GM12872 (cell line): Measurements from ENCODE around the gene TBX19.

Experiments
- CTCF ChIP-seq: IDR thresholded peaks from 3 replicates; pipeline ENCODE4 v1.5.1; 2011; ENCODE audit warnings: low read depth, mild to moderate bottlenecking, low read length, moderate library complexity; ENCODE audit not compliant: insufficient read depth

TBX19 gene

DNA sequence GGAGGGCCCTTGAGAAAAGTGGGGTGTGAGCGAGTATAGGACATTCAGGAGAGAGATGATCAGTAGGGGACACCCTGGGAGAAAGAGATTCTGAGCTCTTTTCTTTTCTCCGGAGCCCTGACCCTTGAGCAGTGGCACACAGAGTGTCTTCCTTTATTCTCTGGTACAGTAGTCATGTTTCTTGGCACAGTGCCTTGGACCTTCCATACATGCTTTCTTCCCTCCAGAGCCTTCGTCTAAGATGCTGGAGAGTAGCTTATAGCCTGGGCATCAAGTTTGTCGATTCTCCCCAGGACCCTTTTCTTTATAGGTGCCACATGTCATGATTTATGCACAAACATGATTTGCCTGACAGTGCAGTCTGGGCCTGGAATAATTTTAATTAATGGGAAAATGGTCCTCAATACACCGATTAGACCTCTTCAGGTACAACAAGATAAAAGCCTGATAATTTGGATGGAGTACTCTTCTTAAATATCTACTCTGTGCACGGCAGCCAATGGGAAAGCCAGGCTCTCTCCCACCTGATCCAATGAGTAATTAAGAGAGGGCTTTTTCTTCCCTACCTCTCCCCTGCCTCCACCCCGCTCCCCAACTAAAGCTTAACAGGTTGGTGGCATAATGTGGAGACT, at the start of gene TBX19:
Gene TBX19, plus strand, starts transcription at position 582 of the 632 bp plus-strand sequence. CDS start 214 bp downstream, outside the sequence.
- TF ChIP-seq CTCF: no peak

- TF ChIP-seq CTCF: peak; percentile 79
Observed at GRCh38 chr1:168234846-168235547, 45.7 kb upstream of the TBX19 start.

- no peak for TF ChIP-seq CTCF
Observed at GRCh38 chr1:168235548-168235885, 45.2 kb upstream of the TBX19 start.

DNA sequence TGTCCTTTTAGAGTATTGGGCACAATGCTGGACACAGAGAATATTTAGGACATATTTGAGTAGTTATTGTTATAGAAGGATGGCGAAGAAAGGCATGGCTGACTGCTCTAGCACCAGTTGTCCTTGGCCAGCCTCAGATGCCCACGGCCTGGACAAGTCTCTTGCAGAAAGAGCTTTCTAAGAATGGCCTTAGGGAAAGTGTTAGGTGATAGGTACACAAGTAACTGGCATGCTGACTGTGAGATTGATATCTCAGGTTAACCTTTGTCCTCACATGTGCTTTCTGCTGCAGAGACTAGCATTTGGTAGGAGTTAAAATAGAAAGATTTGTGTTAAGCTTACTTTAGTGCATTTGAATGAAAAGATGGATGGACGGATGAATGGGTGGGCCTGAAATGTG, 44.7 kb upstream of the TBX19 start:
- TF ChIP-seq CTCF: no peak

DNA sequence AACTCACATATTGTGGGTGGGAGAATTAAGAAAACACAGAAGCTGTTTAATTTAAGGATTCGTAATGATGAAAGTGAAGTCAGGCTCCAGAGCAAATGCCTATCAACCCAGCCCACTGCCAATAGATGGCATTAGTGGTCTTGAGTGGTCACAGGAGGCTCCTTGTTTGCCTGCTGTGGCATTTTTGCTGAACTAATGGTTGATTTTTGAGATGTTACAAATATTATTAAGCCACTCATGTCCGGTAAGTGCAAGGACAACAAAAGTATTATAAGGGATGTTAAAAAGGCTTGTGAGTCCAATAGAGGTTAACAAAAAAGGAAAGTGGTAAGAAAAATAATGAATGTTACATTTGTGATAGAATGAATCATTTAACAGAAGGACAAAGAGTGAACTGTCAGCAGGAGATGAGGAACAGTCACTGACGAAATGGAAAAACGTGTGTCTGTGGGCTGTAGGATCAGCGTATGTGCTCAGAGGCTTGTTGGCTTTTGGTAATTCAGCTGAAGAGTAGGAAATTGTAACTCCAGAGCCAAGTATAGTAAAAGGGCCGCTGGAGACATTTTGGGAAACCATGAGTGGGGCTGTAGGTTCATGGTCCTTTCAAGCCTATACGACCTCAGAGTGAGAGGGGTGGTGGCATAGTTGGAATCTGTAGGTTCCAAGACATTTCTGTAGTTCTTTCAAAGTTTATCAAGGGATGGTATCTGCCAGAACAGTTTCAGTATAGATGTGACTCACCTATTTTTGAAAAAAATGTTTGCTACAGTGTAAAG, 43.7 kb upstream of the TBX19 start:
- TF ChIP-seq CTCF: no peak

- no peak for TF ChIP-seq CTCF
Observed at GRCh38 chr1:168243198-168243597, 37.5 kb upstream of the TBX19 start.

GRCh38 chr1:168243636-168244212, 37.0 kb upstream of the TBX19 start:
- TF ChIP-seq CTCF: no peak
